HL-60 (cell line): ENCODE data around the gene DYNC1LI1.

Source experiments
- DNase-seq, 2 experiments: peaks; one replicate each; pipeline ENCODE4 v3.0.0-alpha.2; 2010 to 2020; ENCODE audit warnings: low read depth in 1 of 2, low spot score in 1 of 2
- H3K27ac ChIP-seq: fragments of 250-450 bp; sonication (Bioruptor Pico); replicated peaks from 2 replicates; pipeline ENCODE4 v1.5.1; 2020; ENCODE audit warnings: mild to moderate bottlenecking, moderate library complexity
- H3K27me3 ChIP-seq: fragments of 250-450 bp; sonication (Bioruptor Pico); 2 replicates; pipeline ENCODE4 v1.5.1; 2021; ENCODE audit warnings: mild to moderate bottlenecking, moderate library complexity; ENCODE audit not compliant: insufficient read depth, poor library complexity, severe bottlenecking
- H3K4me3 ChIP-seq: replicated peaks from 2 replicates; pipeline ENCODE4 v1.5.1; 2011; ENCODE audit warnings: mild to moderate bottlenecking, control low read depth, low read length; ENCODE audit not compliant: insufficient read depth
- CTCF ChIP-seq: IDR thresholded peaks from one replicate; pipeline ENCODE4 v1.5.1; 2011; ENCODE audit warnings: low read length, control low read depth, inconsistent platforms; ENCODE audit not compliant: insufficient read depth
- GABPA ChIP-seq: IDR thresholded peaks from 2 replicates; pipeline ENCODE4 v1.6.1; 2012; ENCODE audit warnings: low read depth
- POLR2AphosphoS5 ChIP-seq: IDR thresholded peaks from 2 replicates; pipeline ENCODE4 v1.6.1; 2012; ENCODE audit warnings: low read depth
- REST ChIP-seq: IDR thresholded peaks from 2 replicates; pipeline ENCODE4 v1.6.1; 2012; ENCODE audit warnings: low read depth; ENCODE audit not compliant: insufficient replicate concordance
- SPI1 ChIP-seq: IDR thresholded peaks from 2 replicates; pipeline ENCODE4 v1.6.1; 2012; ENCODE audit warnings: low read depth, mild to moderate bottlenecking, borderline replicate concordance

DYNC1LI1 gene

DNA sequence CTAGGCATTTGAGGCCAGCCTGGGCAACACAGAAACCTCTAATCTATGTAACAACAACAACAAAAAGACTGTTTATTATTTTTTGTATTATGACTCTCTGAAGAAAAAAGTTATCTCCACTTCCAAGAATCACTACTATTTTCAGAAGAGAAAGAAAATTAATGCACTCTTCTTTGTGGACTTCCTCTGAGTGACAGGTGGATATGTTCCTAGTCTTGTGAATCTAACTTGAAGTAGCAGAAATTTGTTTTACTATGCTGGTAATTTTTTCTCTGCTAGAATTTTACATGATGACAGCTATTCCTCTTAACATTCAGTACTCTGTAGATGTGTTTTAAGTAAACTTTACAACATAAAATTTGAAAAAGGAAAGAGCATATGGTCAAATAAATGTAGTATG, 16.7 kb downstream of the DYNC1LI1 start:
- H3K27ac ChIP-seq, result no peak overlapping the region
- no peak overlapping the region for H3K4me3 ChIP-seq
- DNase-seq, result no peak
- no peak for TF ChIP-seq REST
- no peaks in the 10 kb centered on the region for H3K27me3 ChIP-seq

DNA sequence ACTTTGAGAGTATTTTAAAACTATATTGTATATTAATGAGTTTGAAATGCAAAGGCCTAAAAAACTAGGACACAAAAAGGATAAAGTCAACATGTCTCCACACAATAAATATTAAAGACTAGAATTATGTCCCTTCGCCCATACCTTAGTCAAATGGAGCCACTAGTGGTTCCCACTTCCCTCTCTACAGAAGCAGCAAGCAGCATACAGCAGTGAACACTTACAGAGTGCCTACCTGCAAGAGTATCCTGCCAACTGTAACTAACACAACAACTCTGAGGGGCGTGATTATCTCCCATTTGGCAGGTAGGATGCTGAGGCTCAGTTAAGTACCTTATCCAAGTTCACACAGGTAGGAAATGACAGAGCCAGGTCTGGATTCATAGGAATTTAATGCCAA, 17.2 kb downstream of the DYNC1LI1 start:
- DNase-seq, result no peak
- TF ChIP-seq SPI1, result no peak
- TF ChIP-seq REST, result no peak
- TF ChIP-seq GABPA, result no peak
- no peak for TF ChIP-seq CTCF
- no peak for TF ChIP-seq POLR2AphosphoS5
- Histone ChIP-seq H3K27me3 (no peaks in the 10 kb centered on the region), H3K27ac (no peak overlapping the region), H3K4me3 (no peak overlapping the region)

GRCh38 chr3:32552013-32552412, 18.6 kb downstream of the DYNC1LI1 start:
- TF ChIP-seq POLR2AphosphoS5 (no peak), CTCF (no peak), REST (no peak), GABPA (no peak), SPI1 (no peak)
- Histone ChIP-seq H3K4me3 (no peak overlapping the region), H3K27ac (no peak overlapping the region), H3K27me3 (no peaks in the 10 kb centered on the region)
- DNase-seq, result no peak

- TF ChIP-seq SPI1, result no peak
- TF ChIP-seq POLR2AphosphoS5, result no peak
- no peak for TF ChIP-seq REST
- no peak for TF ChIP-seq GABPA
- no peak for TF ChIP-seq CTCF
- Histone ChIP-seq H3K27me3 (no peaks in the 10 kb centered on the region), H3K4me3 (no peak overlapping the region), H3K27ac (no peak overlapping the region)
- DNase-seq, result no peak
Observed at GRCh38 chr3:32551496-32551895, 19.2 kb downstream of the DYNC1LI1 start.
